ENCODE data around the gene TMEM120B.
"Not testable (repeated sequence)": the region's sequence is repeated elsewhere in the genome, so short reads cannot be mapped to it uniquely, and the experiment has no call there.

Gene TMEM120B

GRCh38 chr12:121712461-121713256, at the start of gene TMEM120B:
Gene TMEM120B (plus strand): TSS chr12:121712752. CDS start chr12:121712896, 144 bp downstream.
- peak; percentile 88 for DNase-seq

GRCh38 chr12:121663610-121663929, 49.0 kb upstream of the TMEM120B start:
- no peak for DNase-seq

GRCh38 chr12:121666829-121667228, 45.7 kb upstream of the TMEM120B start:
- DNase-seq = not testable (repeated sequence)

GRCh38 chr12:121668750-121669520, 43.6 kb upstream of the TMEM120B start:
- DNase-seq = peak; percentile 74

- DNase-seq = no peak
Measured at GRCh38 chr12:121669521-121669900, 43.0 kb upstream of the TMEM120B start, which contains the start of gene MORN3. Gene MORN3 (minus strand): TSS chr12:121669654. CDS start chr12:121669483, 171 bp downstream.

GRCh38 chr12:121673013-121673511, 39.5 kb upstream of the TMEM120B start:
- DNase-seq = no peak

GRCh38 chr12:121676190-121676589, 36.4 kb upstream of the TMEM120B start:
- no peak for DNase-seq

GRCh38 chr12:121678305-121678704, 34.2 kb upstream of the TMEM120B start:
- DNase-seq = no peak

GRCh38 chr12:121678716-121679300, 33.7 kb upstream of the TMEM120B start:
- DNase-seq = no peak

GRCh38 chr12:121679661-121680197, 32.8 kb upstream of the TMEM120B start:
- not testable (repeated sequence) for DNase-seq

GRCh38 chr12:121688966-121689365, 23.6 kb upstream of the TMEM120B start:
- no peak for DNase-seq

- DNase-seq = no peak
Measured at GRCh38 chr12:121689430-121689829, 23.1 kb upstream of the TMEM120B start.

- DNase-seq = not testable (repeated sequence)
Measured at GRCh38 chr12:121692744-121693143, 19.8 kb upstream of the TMEM120B start.

- DNase-seq = no peak
Measured at GRCh38 chr12:121693155-121693687, 19.3 kb upstream of the TMEM120B start.

GRCh38 chr12:121697093-121697698, 15.4 kb upstream of the TMEM120B start:
- DNase-seq = no peak

- not testable (repeated sequence) for DNase-seq
Measured at GRCh38 chr12:121697861-121698260, 14.7 kb upstream of the TMEM120B start.

GRCh38 chr12:121701667-121702277, 10.8 kb upstream of the TMEM120B start:
- no peak for DNase-seq

- DNase-seq = no peak
Measured at GRCh38 chr12:121702944-121703343, 9.6 kb upstream of the TMEM120B start.

GRCh38 chr12:121705514-121705913, 7.0 kb upstream of the TMEM120B start:
- no peak for DNase-seq

GRCh38 chr12:121708313-121709063, 4.1 kb upstream of the TMEM120B start:
- no peak for DNase-seq

- not testable (repeated sequence) for DNase-seq
Measured at GRCh38 chr12:121709064-121709424, 3.5 kb upstream of the TMEM120B start.

All from stimulated activated CD8-positive, alpha-beta memory T cell treated with anti-CD3 and anti-CD28 coated beads, Interleukin-4, amount 100 ng/mL, for 48 hours (primary cell).